HG02852 (cell line): Measurements from ENCODE around the gene PAX5.

ENCODE experiments used
- ATAC-seq: cut with Tn5 transposase; IDR thresholded peaks from one replicate; pipeline ENCODE4 v1.9.1; 2021; ENCODE audit warnings: mild to moderate bottlenecking, moderate library complexity; ENCODE audit not compliant: unreplicated experiment

The PAX5 gene

GRCh38 chr9:36935768-36936497, 98.1 kb downstream of the PAX5 start:
- ATAC-seq, result no peak

GRCh38 chr9:36935332-36935731, 98.7 kb downstream of the PAX5 start:
- no peak for ATAC-seq

GRCh38 chr9:36934478-36935065, 99.5 kb downstream of the PAX5 start:
- no peak for ATAC-seq

GRCh38 chr9:36933676-36934215, 100.3 kb downstream of the PAX5 start:
- ATAC-seq, result no peak

- ATAC-seq, result no peak
Measured at GRCh38 chr9:36932198-36932597, 101.9 kb downstream of the PAX5 start.

GRCh38 chr9:36930941-36931340, 103.1 kb downstream of the PAX5 start:
- ATAC-seq, result no peak

- no peak for ATAC-seq
Measured at GRCh38 chr9:36929350-36929675, 104.8 kb downstream of the PAX5 start.

GRCh38 chr9:36928670-36929349, 105.3 kb downstream of the PAX5 start:
- ATAC-seq, result peak; percentile 69

- ATAC-seq, result no peak
Measured at GRCh38 chr9:36928210-36928609, 105.9 kb downstream of the PAX5 start.

GRCh38 chr9:36924757-36925432, 109.2 kb downstream of the PAX5 start:
- no peak for ATAC-seq

- ATAC-seq, result peak; percentile 46
Measured at GRCh38 chr9:36924071-36924470, 110.0 kb downstream of the PAX5 start.

- ATAC-seq, result no peak
Measured at GRCh38 chr9:36923025-36923625, 110.9 kb downstream of the PAX5 start.

- ATAC-seq, result no peak
Measured at GRCh38 chr9:36922548-36922947, 111.5 kb downstream of the PAX5 start.

GRCh38 chr9:36914212-36914577, 119.9 kb downstream of the PAX5 start:
- no peak for ATAC-seq

GRCh38 chr9:36913393-36914211, 120.5 kb downstream of the PAX5 start:
- ATAC-seq, result no peak

GRCh38 chr9:36912620-36913019, 121.4 kb downstream of the PAX5 start:
- no peak for ATAC-seq

- ATAC-seq, result no peak
Measured at GRCh38 chr9:36911601-36912412, 122.3 kb downstream of the PAX5 start.

- no peak for ATAC-seq
Measured at GRCh38 chr9:36911037-36911436, 123.0 kb downstream of the PAX5 start.

GRCh38 chr9:36906492-36906891, 127.6 kb downstream of the PAX5 start:
- no peak for ATAC-seq
